HEK293 (cell line): ENCODE measurements around the gene GDE1.

ENCODE experiments used
- YY1 ChIP-seq: fragments of 450-650 bp; formaldehyde crosslinking; IDR thresholded peaks from 2 replicates; pipeline ENCODE4 v1.5.1; 2018; ENCODE audit warnings: missing biosample characterization, missing genetic modification characterization
- ZNF354C ChIP-seq: fragments of 450-650 bp; formaldehyde crosslinking; IDR thresholded peaks from 2 replicates; pipeline ENCODE4 v1.5.1; 2016; ENCODE audit warnings: missing biosample characterization, missing genetic modification characterization, low read depth, borderline replicate concordance
- ZNF660 ChIP-seq: fragments of 450-650 bp; IDR thresholded peaks from 2 replicates; pipeline ENCODE4 v1.5.1; 2018; ENCODE audit warnings: missing biosample characterization, mild to moderate bottlenecking, missing genetic modification characterization
- TF ChIP-seq, protein P1 (sequence below): fragments of 450-650 bp; formaldehyde crosslinking; IDR thresholded peaks from 2 replicates; pipeline ENCODE4 v1.5.1; 2016; ENCODE audit warnings: missing biosample characterization, missing genetic modification characterization

DNA sequence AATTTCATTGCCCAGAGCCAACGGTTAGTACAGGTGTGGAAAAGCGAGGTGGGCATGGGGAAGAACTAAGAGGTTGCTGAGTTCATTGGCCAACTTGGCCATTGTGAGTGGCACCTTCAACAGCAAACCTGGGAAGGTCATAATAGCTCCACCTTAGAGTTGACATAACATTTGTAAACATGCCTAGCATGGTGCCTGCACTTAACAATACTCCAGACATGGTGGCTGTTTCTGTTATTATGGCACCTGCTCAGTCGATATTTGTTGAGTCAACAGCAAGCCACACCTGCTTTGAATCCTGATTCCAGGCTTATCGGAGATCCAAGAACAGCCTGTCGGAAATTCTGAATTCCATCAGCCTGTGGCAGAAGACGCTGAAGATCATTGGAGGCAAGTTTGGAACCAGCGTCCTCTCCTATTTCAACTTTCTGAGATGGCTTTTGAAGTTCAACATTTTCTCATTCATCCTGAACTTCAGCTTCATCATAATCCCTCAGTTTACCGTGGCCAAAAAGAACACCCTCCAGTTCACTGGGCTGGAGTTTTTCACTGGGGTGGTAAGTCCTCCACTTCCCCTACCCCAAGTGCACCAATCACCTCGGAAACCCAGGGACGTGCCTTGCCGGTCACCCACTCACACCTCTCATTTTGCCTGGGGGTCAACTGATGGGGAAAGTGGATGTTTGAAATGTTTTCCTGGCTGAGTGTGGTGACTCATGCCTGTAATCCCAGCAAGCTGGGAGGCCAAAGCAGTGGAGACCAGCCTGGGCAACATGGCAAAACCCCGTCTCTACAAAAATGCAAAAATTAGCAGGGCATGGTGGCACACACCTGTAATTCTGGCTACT is 58.2 kb downstream of the GDE1 start:
- TF ChIP-seq ZNF354C (tag by site-specific recombination), result no peak
- TF ChIP-seq, protein P1, sequence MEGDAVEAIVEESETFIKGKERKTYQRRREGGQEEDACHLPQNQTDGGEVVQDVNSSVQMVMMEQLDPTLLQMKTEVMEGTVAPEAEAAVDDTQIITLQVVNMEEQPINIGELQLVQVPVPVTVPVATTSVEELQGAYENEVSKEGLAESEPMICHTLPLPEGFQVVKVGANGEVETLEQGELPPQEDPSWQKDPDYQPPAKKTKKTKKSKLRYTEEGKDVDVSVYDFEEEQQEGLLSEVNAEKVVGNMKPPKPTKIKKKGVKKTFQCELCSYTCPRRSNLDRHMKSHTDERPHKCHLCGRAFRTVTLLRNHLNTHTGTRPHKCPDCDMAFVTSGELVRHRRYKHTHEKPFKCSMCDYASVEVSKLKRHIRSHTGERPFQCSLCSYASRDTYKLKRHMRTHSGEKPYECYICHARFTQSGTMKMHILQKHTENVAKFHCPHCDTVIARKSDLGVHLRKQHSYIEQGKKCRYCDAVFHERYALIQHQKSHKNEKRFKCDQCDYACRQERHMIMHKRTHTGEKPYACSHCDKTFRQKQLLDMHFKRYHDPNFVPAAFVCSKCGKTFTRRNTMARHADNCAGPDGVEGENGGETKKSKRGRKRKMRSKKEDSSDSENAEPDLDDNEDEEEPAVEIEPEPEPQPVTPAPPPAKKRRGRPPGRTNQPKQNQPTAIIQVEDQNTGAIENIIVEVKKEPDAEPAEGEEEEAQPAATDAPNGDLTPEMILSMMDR (tag by site-specific recombination), result no peak
- TF ChIP-seq YY1 (tag by site-specific recombination), result no peak
- TF ChIP-seq ZNF660 (tag by site-specific recombination), result no peak
